ENCODE measurements around the gene ZNF48.

- TF ChIP-seq POLR2A (IDR thresholded peaks at IDR 0.05; ENCODE audit: low read length) (no peak), GATA1 (IDR thresholded peaks at IDR 0.05; ENCODE audit: low read depth, low read length) (no peak)
Observed at GRCh38 chr16:30376461-30376902, 18.7 kb upstream of the ZNF48 start.

All from erythroblast (primary cell).